ENCODE data around the gene ADAMTS6. TPM values are rescaled to one million over a fixed set of nuclear protein-coding genes. Genes with fewer than 3 reads are reported as not detected.

Gene ADAMTS6
- total RNA-seq, 1 experiment from 2014 or later: 0.23 TPM

GRCh38 chr5:65455064-65455463 lies 26.7 kb downstream of the ADAMTS6 start:
- Histone ChIP-seq H3K4me1 (no peaks in the 10 kb centered on the region), H3K36me3 (ENCODE audit: control insufficient read depth, insufficient read depth, low read length) (no peaks in the 10 kb centered on the region), H3K4me3 (ENCODE audit: low read depth, low read length) (no peak overlapping the region), H3K27me3 (replicated peaks; ENCODE audit: control insufficient read depth, insufficient read depth, low read length) (no peaks in the 10 kb centered on the region), H3K9me3 (no peaks in the 10 kb centered on the region)
- Mint-ChIP-seq H3K9me3 (ENCODE audit: unreplicated experiment) (no peaks in the 10 kb centered on the region), H3K27me3 (ENCODE audit: insufficient read depth, unreplicated experiment) (peaks cover 8% of the 10 kb centered on the region), H3K4me1 (ENCODE audit: low read depth, unreplicated experiment) (no peaks in the 10 kb centered on the region), H3K36me3 (ENCODE audit: insufficient read depth, unreplicated experiment) (no peaks in the 10 kb centered on the region), H3K4me3 (ENCODE audit: unreplicated experiment) (no peak overlapping the region), H3K27ac (ENCODE audit: unreplicated experiment) (no peak overlapping the region)
- no TSS peak for BruUV-seq (replicated peaks)
- CTCF ChIA-PET: no interaction called here
- DNase-seq: no peak
- POLR2A ChIA-PET: no interaction called here
- intact Hi-C loops (cut with micrococcal nuclease; ENCODE audit: unreplicated experiment): no loop called here
- no peak for TF ChIP-seq CTCF (IDR thresholded peaks at IDR 0.05; ENCODE audit: insufficient read depth in 1 of 2, low read depth in 1 of 2, low read length in 1 of 2, severe bottlenecking in 1 of 2, unreplicated experiment in 1 of 2)

- no peaks in the 10 kb centered on the region for H3K36me3 Mint-ChIP-seq (ENCODE audit: insufficient read depth, unreplicated experiment)
- H3K4me1 Mint-ChIP-seq (ENCODE audit: low read depth, unreplicated experiment): no peaks in the 10 kb centered on the region
- ChIA-PET CTCF (no interaction called here), POLR2A (no interaction called here)
- BruUV-seq (replicated peaks): no TSS peak
- no peak overlapping the region for H3K4me3 Mint-ChIP-seq (ENCODE audit: unreplicated experiment)
- intact Hi-C loops (cut with micrococcal nuclease; ENCODE audit: unreplicated experiment): no loop called here
- no peaks in the 10 kb centered on the region for H3K9me3 Mint-ChIP-seq (ENCODE audit: unreplicated experiment)
- H3K9me3 ChIP-seq: no peaks in the 10 kb centered on the region
- H3K27ac Mint-ChIP-seq (ENCODE audit: unreplicated experiment): no peak overlapping the region
- no peak for TF ChIP-seq CTCF (IDR thresholded peaks at IDR 0.05; ENCODE audit: insufficient read depth in 1 of 2, low read depth in 1 of 2, low read length in 1 of 2, severe bottlenecking in 1 of 2, unreplicated experiment in 1 of 2)
- H3K27me3 ChIP-seq (replicated peaks; ENCODE audit: control insufficient read depth, insufficient read depth, low read length): no peaks in the 10 kb centered on the region
- no peaks in the 10 kb centered on the region for H3K36me3 ChIP-seq (ENCODE audit: control insufficient read depth, insufficient read depth, low read length)
- H3K4me1 ChIP-seq: no peaks in the 10 kb centered on the region
- no peak for DNase-seq
- no peak overlapping the region for H3K4me3 ChIP-seq (ENCODE audit: low read depth, low read length)
- H3K27me3 Mint-ChIP-seq (ENCODE audit: insufficient read depth, unreplicated experiment): no peaks in the 10 kb centered on the region
Observed at GRCh38 chr5:65451436-65451835, 30.3 kb downstream of the ADAMTS6 start.

GRCh38 chr5:65446682-65447081 lies 35.0 kb downstream of the ADAMTS6 start:
- H3K9me3 Mint-ChIP-seq (ENCODE audit: unreplicated experiment): no peaks in the 10 kb centered on the region
- Histone ChIP-seq H3K36me3 (ENCODE audit: control insufficient read depth, insufficient read depth, low read length) (no peaks in the 10 kb centered on the region), H3K9me3 (no peaks in the 10 kb centered on the region), H3K4me3 (ENCODE audit: low read depth, low read length) (no peak overlapping the region), H3K4me1 (no peaks in the 10 kb centered on the region), H3K27me3 (replicated peaks; ENCODE audit: control insufficient read depth, insufficient read depth, low read length) (no peaks in the 10 kb centered on the region)
- H3K36me3 Mint-ChIP-seq (ENCODE audit: insufficient read depth, unreplicated experiment): no peaks in the 10 kb centered on the region
- CTCF ChIA-PET: no interaction called here
- no peak for TF ChIP-seq CTCF (IDR thresholded peaks at IDR 0.05; ENCODE audit: insufficient read depth in 1 of 2, low read depth in 1 of 2, low read length in 1 of 2, severe bottlenecking in 1 of 2, unreplicated experiment in 1 of 2)
- H3K4me1 Mint-ChIP-seq (ENCODE audit: low read depth, unreplicated experiment): no peaks in the 10 kb centered on the region
- no peak overlapping the region for H3K27ac Mint-ChIP-seq (ENCODE audit: unreplicated experiment)
- POLR2A ChIA-PET: no interaction called here
- no peaks in the 10 kb centered on the region for H3K27me3 Mint-ChIP-seq (ENCODE audit: insufficient read depth, unreplicated experiment)
- intact Hi-C loops (cut with micrococcal nuclease; ENCODE audit: unreplicated experiment): no loop called here
- no peak overlapping the region for H3K4me3 Mint-ChIP-seq (ENCODE audit: unreplicated experiment)
- DNase-seq: no peak
- BruUV-seq (replicated peaks): no TSS peak
